IMR-90 (cell line): ENCODE measurements around the gene CLEC4D. TPM values are rescaled to one million over a fixed set of nuclear protein-coding genes. Genes with fewer than 3 reads are reported as not detected.

Experiments used
- ATAC-seq: fragments of 200-7000 bp; cut with Tn5 transposase; 2 replicates; pipeline ENCODE4 v1.9.1; 2020; ENCODE audit warnings: low read depth, mild to moderate bottlenecking, moderate library complexity
- BruUV-seq: library from RNA; stranded (reverse); fragments of 400-500 nt; replicated peaks from 2 replicates; lab custom pipeline; 2021; lab: Mats Ljungman, UMichigan
- CTCF ChIA-PET: fragments of 300-600 bp; formaldehyde crosslinking; extraction: SDS; loops from one replicate; lab custom pipeline; 2021; ENCODE audit warnings: antibody characterized with exemption; lab: Yijun Ruan, JAX
- POLR2A ChIA-PET: fragments of 300-600 bp; sonication (Branson Sonifier 250); formaldehyde crosslinking; loops from one replicate; lab custom pipeline; 2022; ENCODE audit warnings: antibody characterized with exemption; ENCODE audit not compliant: unreplicated experiment; lab: Charles Lee
- DNase-seq: peaks from one replicate; pipeline ENCODE4 v3.0.0; 2013
- H2AFZ ChIP-seq: replicated peaks from 2 replicates; pipeline ENCODE3; 2013; ENCODE audit warnings: low read length, mild to moderate bottlenecking; ENCODE audit not compliant: poor library complexity
- H2AK5ac ChIP-seq: 2 replicates; pipeline ENCODE4 v1.6.1; 2013; ENCODE audit warnings: low read depth, low read length, inconsistent platforms
- H2AK9ac ChIP-seq: replicated peaks from 2 replicates; pipeline ENCODE3; 2013; ENCODE audit warnings: mild to moderate bottlenecking, low read depth, low read length, moderate library complexity; ENCODE audit not compliant: poor library complexity
- H2BK120ac ChIP-seq: 2 replicates; pipeline ENCODE4 v1.6.1; 2013; ENCODE audit warnings: low read depth, low read length, inconsistent platforms
- H2BK15ac ChIP-seq: 3 replicates; pipeline ENCODE4 v1.6.1; 2013; ENCODE audit warnings: low read depth, low read length, inconsistent platforms
- H2BK20ac ChIP-seq: 2 replicates; pipeline ENCODE4 v1.6.1; 2013; ENCODE audit warnings: low read depth, mild to moderate bottlenecking, inconsistent platforms, low read length, moderate library complexity
- H2BK5ac ChIP-seq: 2 replicates; pipeline ENCODE4 v1.6.1; 2013; ENCODE audit warnings: mild to moderate bottlenecking, low read depth, low read length, inconsistent platforms; ENCODE audit not compliant: poor library complexity, severe bottlenecking
- H3K14ac ChIP-seq: replicated peaks from 2 replicates; pipeline ENCODE4 v1.6.1; 2013; ENCODE audit warnings: low read depth, low read length, inconsistent platforms
- H3K18ac ChIP-seq: 2 replicates; pipeline ENCODE4 v1.6.1; 2013; ENCODE audit warnings: low read depth, low read length, control low read depth
- H3K23ac ChIP-seq: 2 replicates; pipeline ENCODE4 v1.6.1; 2013; ENCODE audit warnings: low read depth, low read length, inconsistent platforms
- H3K27ac ChIP-seq: 2 replicates; pipeline ENCODE4 v1.5.1; 2013; ENCODE audit warnings: mild to moderate bottlenecking, control low read depth, low read length; ENCODE audit not compliant: insufficient read depth
- H3K27me3 ChIP-seq: 2 replicates; pipeline ENCODE4 v1.6.1; 2013; ENCODE audit warnings: low read length; ENCODE audit not compliant: control insufficient read depth, insufficient read depth
- H3K36me3 ChIP-seq: 2 replicates; pipeline ENCODE4 v1.6.1; 2013; ENCODE audit warnings: low read length, mixed read lengths; ENCODE audit not compliant: control insufficient read depth, insufficient read depth
- H3K4ac ChIP-seq: 2 replicates; pipeline ENCODE4 v1.6.1; 2013; ENCODE audit warnings: low read depth, low read length, inconsistent platforms
- H3K4me1 ChIP-seq: 2 replicates; pipeline ENCODE4 v1.6.1; 2013; ENCODE audit warnings: low read length, mixed read lengths; ENCODE audit not compliant: control insufficient read depth, insufficient read depth
- H3K4me2 ChIP-seq: 2 replicates; pipeline ENCODE4 v1.6.1; 2013; ENCODE audit warnings: low read depth, mild to moderate bottlenecking, control low read depth, low read length, moderate library complexity
- H3K4me3 ChIP-seq: 2 replicates; pipeline ENCODE4 v1.5.1; 2013; ENCODE audit warnings: low read depth, mild to moderate bottlenecking, control low read depth, low read length, moderate library complexity; ENCODE audit not compliant: insufficient read depth
- H3K56ac ChIP-seq: 2 replicates; pipeline ENCODE4 v1.6.1; 2013; ENCODE audit warnings: low read length, inconsistent platforms; ENCODE audit not compliant: insufficient read depth; ENCODE audit errors: extremely low read depth
- H3K79me1 ChIP-seq, 2 experiments: 2 replicates each; pipeline ENCODE4 v1.6.1; 2013; ENCODE audit warnings: low read length in 2 of 2, inconsistent platforms in 1 of 2, low read depth in 1 of 2
- H3K9ac ChIP-seq: 2 replicates; pipeline ENCODE4 v1.6.1; 2013; ENCODE audit warnings: low read depth, low read length, control low read depth
- H3K9me1 ChIP-seq: 2 replicates; pipeline ENCODE4 v1.6.1; 2013; ENCODE audit warnings: low read length, inconsistent platforms; ENCODE audit not compliant: insufficient read depth
- H3K9me3 ChIP-seq: 2 replicates; pipeline ENCODE4 v1.6.1; 2013; ENCODE audit warnings: low read length; ENCODE audit not compliant: control insufficient read depth, insufficient read depth
- H4K20me1 ChIP-seq: 2 replicates; pipeline ENCODE4 v1.6.1; 2013; ENCODE audit warnings: low read length, inconsistent platforms; ENCODE audit not compliant: insufficient read depth
- H4K5ac ChIP-seq: 2 replicates; pipeline ENCODE4 v1.6.1; 2013; ENCODE audit warnings: mild to moderate bottlenecking, low read depth, low read length, control low read depth
- H4K8ac ChIP-seq, 2 experiments: 2 replicates each; pipeline ENCODE4 v1.6.1; 2013; ENCODE audit warnings: low read depth in 2 of 2, low read length in 2 of 2, control low read depth in 1 of 2, inconsistent platforms in 1 of 2
- H4K91ac ChIP-seq: 2 replicates; pipeline ENCODE4 v1.6.1; 2013; ENCODE audit warnings: low read depth, low read length, inconsistent platforms; ENCODE audit not compliant: insufficient read depth
- BHLHE40 ChIP-seq: fragments of 150-350 bp; IDR thresholded peaks from 2 replicates; pipeline ENCODE4 v1.6.1; 2016; ENCODE audit warnings: mild to moderate bottlenecking, low read depth, low read length
- CEBPB ChIP-seq: IDR thresholded peaks from 2 replicates; pipeline ENCODE4 v1.6.1; 2012; ENCODE audit warnings: low read depth, low read length, improper control_type of control experiment
- CTCF ChIP-seq: conservative IDR thresholded peaks from 2 replicates; pipeline ENCODE4 v1.5.1; 2012; ENCODE audit warnings: mild to moderate bottlenecking, low read depth, low read length, improper control_type of control experiment
- ELK1 ChIP-seq: fragments of 150-350 bp; IDR thresholded peaks from 2 replicates; pipeline ENCODE4 v1.6.1; 2016; ENCODE audit warnings: low read depth, mild to moderate bottlenecking, low read length, moderate library complexity, borderline replicate concordance
- MAFK ChIP-seq: IDR thresholded peaks from 2 replicates; pipeline ENCODE4 v1.6.1; 2012; ENCODE audit warnings: low read depth, low read length, improper control_type of control experiment
- MAZ ChIP-seq: IDR thresholded peaks from 2 replicates; pipeline ENCODE4 v1.6.1; 2012; ENCODE audit warnings: low read depth, mild to moderate bottlenecking, low read length, improper control_type of control experiment, moderate library complexity, borderline replicate concordance
- MXI1 ChIP-seq: IDR thresholded peaks from 2 replicates; pipeline ENCODE4 v1.6.1; 2012; ENCODE audit warnings: low read depth, mild to moderate bottlenecking, low read length, moderate library complexity, borderline replicate concordance
- NFE2L2 ChIP-seq: fragments of 150-350 bp; IDR thresholded peaks from 2 replicates; pipeline ENCODE4 v1.6.1; 2016; ENCODE audit warnings: low read depth, mild to moderate bottlenecking, low read length
- POLR2A ChIP-seq: IDR thresholded peaks from 2 replicates; pipeline ENCODE4 v1.6.1; 2012; ENCODE audit warnings: mild to moderate bottlenecking, low read depth, low read length
- RAD21 ChIP-seq: IDR thresholded peaks from 2 replicates; pipeline ENCODE4 v1.6.1; 2012; ENCODE audit warnings: low read length, improper control_type of control experiment
- RCOR1 ChIP-seq: IDR thresholded peaks from 2 replicates; pipeline ENCODE4 v1.6.1; 2012; ENCODE audit warnings: mild to moderate bottlenecking, low read length, improper control_type of control experiment; ENCODE audit not compliant: insufficient replicate concordance
- RFX5 ChIP-seq: IDR thresholded peaks from 2 replicates; pipeline ENCODE4 v1.8.0; 2012; ENCODE audit warnings: low read depth, mild to moderate bottlenecking, low read length, moderate library complexity
- SMC3 ChIP-seq: fragments of 150-350 bp; IDR thresholded peaks from 2 replicates; pipeline ENCODE4 v1.6.1; 2016; ENCODE audit warnings: low read depth, mild to moderate bottlenecking, antibody characterized with exemption, low read length, moderate library complexity
- USF2 ChIP-seq: fragments of 150-350 bp; IDR thresholded peaks from 2 replicates; pipeline ENCODE4 v1.6.1; 2017; ENCODE audit warnings: mild to moderate bottlenecking, antibody characterized with exemption, low read length, low read depth
- WGBS, 2 experiments: methylation state at CpG; one replicate each; pipeline versions ENCODE4 v1.1.5 to v1.1.7; 2013; ENCODE audit warnings: missing lambda C conversion rate in 2 of 2; ENCODE audit not compliant: insufficient read length in 1 of 2; ENCODE audit errors: extremely low coverage in 2 of 2; 5-methylcytosine and 5-hydroxymethylcytosine counted together
- dilution Hi-C: fragments of 300-500 bp; cut with HindIII; formaldehyde crosslinking; loops from one replicate; pipeline ENCODE4 v1.14.3; 2018; ENCODE audit warnings: low sequenced_read_pairs; ENCODE audit not compliant: unreplicated experiment
- in situ Hi-C: fragments of 300-500 bp; cut with MboI; formaldehyde crosslinking; loops from 3 replicates; pipeline ENCODE4 v1.14.3; 2019; ENCODE audit warnings: low sequenced_read_pairs, inconsistent platforms, mixed read lengths
- intact Hi-C: fragments of 100-400 bp; cut with micrococcal nuclease; formaldehyde crosslinking; loops from 2 replicates; pipeline ENCODE4 v1.10.0; 2022
- polyA plus RNA-seq, 3 experiments: library from polyadenylated mRNA; depleted of rRNA; stranded (reverse); fragments of >200 nt; gene quantifications; 2 replicates each; pipeline ENCODE4 v1.2.3, GENCODE V29; 2012; ENCODE audit warnings: low replicate concordance in 1 of 3
- total RNA-seq: library from RNA; depleted of rRNA; stranded (reverse); fragments of >200 nt; gene quantifications from 2 replicates; pipeline ENCODE4 v1.2.3, GENCODE V29; 2012

CLEC4D gene
- total and polyA plus RNA-seq, 2 of the 4 experiments (the other 2 are of a cell fraction) = not detected

- Histone ChIP-seq H3K56ac (no peak overlapping the region), H3K9ac (no peak overlapping the region), H4K91ac (no peak overlapping the region), H3K4me2 (no peak overlapping the region), H2AK9ac (no peak overlapping the region), H4K8ac (no peak overlapping the region), H3K4me3 (no peak overlapping the region), H3K9me1 (no peaks in the 10 kb centered on the region), H3K27me3 (no peaks in the 10 kb centered on the region), H2AK5ac (no peak overlapping the region), H3K27ac (no peak overlapping the region), H3K36me3 (no peaks in the 10 kb centered on the region), H3K4me1 (no peaks in the 10 kb centered on the region), H4K20me1 (no peaks in the 10 kb centered on the region), H2BK120ac (no peak overlapping the region), H3K4ac (no peak overlapping the region), H3K18ac (no peak overlapping the region), H3K79me1 (no peaks in the 10 kb centered on the region), H2AFZ (no peak overlapping the region), H3K9me3 (no peaks in the 10 kb centered on the region), H2BK5ac (no peak overlapping the region), H3K14ac (no peak overlapping the region), H4K5ac (no peak overlapping the region), H2BK20ac (no peak overlapping the region), H2BK15ac (no peak overlapping the region), H3K23ac (no peak overlapping the region)
- dilution Hi-C loops (no loop called here), intact Hi-C loops (no loop called here), in situ Hi-C loops (no loop called here)
- no peak for TF ChIP-seq MAZ
- TF ChIP-seq RCOR1 = no peak
- TF ChIP-seq NFE2L2 = no peak
- no peak for TF ChIP-seq POLR2A
- no peak for TF ChIP-seq CTCF
- no peak for TF ChIP-seq RAD21
- TF ChIP-seq ELK1 = no peak
- TF ChIP-seq USF2 = no peak
- TF ChIP-seq MXI1 = no peak
- TF ChIP-seq RFX5 = no peak
- no peak for TF ChIP-seq MAFK
- TF ChIP-seq SMC3 = no peak
- no peak for TF ChIP-seq BHLHE40
- no peak for TF ChIP-seq CEBPB
- ATAC-seq (no peak), DNase-seq (no peak)
- POLR2A ChIA-PET = no interaction called here
- BruUV-seq = no TSS peak
- CTCF ChIA-PET = interaction anchor here (0.6 kb wide), 1 partner anchor 18 kb away, joined by 3 read pairs; no protein-coding TSS in a partner anchor
- whole genome bisulfite sequencing, 2 experiments = no CpG with 5 or more reads among the region's 2 CpGs
Observed at GRCh38 chr12:8517971-8518370, 4.7 kb downstream of the CLEC4D start.
